ENCODE results near the gene CDK14.

CDK14 gene

DNA sequence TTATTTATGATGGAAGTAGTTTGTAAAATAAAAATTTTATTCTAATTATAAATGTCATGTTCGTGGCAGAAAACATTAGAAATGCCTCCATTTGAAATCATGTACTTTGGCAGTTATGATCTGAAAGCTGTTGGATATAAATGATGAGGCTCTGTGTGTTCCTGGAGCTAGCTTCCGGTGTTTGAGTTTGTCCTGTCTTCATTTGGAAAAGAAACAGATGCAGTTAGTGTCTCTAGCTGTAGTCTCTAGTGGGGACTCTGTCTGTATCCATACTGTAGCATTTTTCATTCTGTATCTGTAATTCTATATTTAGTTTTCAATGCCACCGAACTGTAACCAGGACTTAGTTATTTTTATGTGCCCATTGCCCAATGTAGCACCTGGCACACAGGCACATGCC, 471.1 kb downstream of the CDK14 start:
- Histone ChIP-seq H3K36me3 (ENCODE audit: insufficient read depth, low read length) (peaks cover 32% of the 10 kb centered on the region), H3K4me2 (ENCODE audit: low read length) (no peak overlapping the region), H3K9me3 (ENCODE audit: low read length) (0 out of 2 replicates have a peak, but pooled peaks cover under 1% of the 10 kb centered on the region), H4K20me1 (ENCODE audit: insufficient read depth, low read length) (no peaks in the 10 kb centered on the region), H3K9ac (ENCODE audit: low read length) (no peak overlapping the region), H3K9me2 (ENCODE audit: low read depth, low read length) (no peaks in the 10 kb centered on the region), H3K27ac (ENCODE audit: low read depth, low read length, poor library complexity, severe bottlenecking) (no peak overlapping the region), H3F3A (ENCODE audit: insufficient read depth, low read length) (no peaks in the 10 kb centered on the region), H3K79me2 (ENCODE audit: insufficient read depth, low read length) (no peaks in the 10 kb centered on the region), H3K4me1 (ENCODE audit: insufficient read depth, low read length, severe bottlenecking) (peaks cover 8% of the 10 kb centered on the region), H2AFZ (ENCODE audit: low read length) (no peak overlapping the region), H3K4me3 (ENCODE audit: low read depth, low read length, poor library complexity, severe bottlenecking) (no peak overlapping the region), H3K27me3 (ENCODE audit: insufficient read depth, low read length) (no peaks in the 10 kb centered on the region)
- TF ChIP-seq EZH2 (IDR thresholded peaks at IDR 0.05; ENCODE audit: borderline replicate concordance, low read length), result no peak
- TF ChIP-seq, protein P1, sequence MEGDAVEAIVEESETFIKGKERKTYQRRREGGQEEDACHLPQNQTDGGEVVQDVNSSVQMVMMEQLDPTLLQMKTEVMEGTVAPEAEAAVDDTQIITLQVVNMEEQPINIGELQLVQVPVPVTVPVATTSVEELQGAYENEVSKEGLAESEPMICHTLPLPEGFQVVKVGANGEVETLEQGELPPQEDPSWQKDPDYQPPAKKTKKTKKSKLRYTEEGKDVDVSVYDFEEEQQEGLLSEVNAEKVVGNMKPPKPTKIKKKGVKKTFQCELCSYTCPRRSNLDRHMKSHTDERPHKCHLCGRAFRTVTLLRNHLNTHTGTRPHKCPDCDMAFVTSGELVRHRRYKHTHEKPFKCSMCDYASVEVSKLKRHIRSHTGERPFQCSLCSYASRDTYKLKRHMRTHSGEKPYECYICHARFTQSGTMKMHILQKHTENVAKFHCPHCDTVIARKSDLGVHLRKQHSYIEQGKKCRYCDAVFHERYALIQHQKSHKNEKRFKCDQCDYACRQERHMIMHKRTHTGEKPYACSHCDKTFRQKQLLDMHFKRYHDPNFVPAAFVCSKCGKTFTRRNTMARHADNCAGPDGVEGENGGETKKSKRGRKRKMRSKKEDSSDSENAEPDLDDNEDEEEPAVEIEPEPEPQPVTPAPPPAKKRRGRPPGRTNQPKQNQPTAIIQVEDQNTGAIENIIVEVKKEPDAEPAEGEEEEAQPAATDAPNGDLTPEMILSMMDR (IDR thresholded peaks at IDR 0.05; ENCODE audit: low read length), result no peak

- H3K9me2 ChIP-seq (ENCODE audit: low read depth, low read length), result no peaks in the 10 kb centered on the region
- H3K9ac ChIP-seq (ENCODE audit: low read length), result no peak overlapping the region
- TF ChIP-seq, protein P1 (IDR thresholded peaks at IDR 0.05; ENCODE audit: low read length), result no peak
- TF ChIP-seq EZH2 (IDR thresholded peaks at IDR 0.05; ENCODE audit: borderline replicate concordance, low read length), result no peak
Measured at GRCh38 chr7:91068136-91068795, 472.1 kb downstream of the CDK14 start.

DNA sequence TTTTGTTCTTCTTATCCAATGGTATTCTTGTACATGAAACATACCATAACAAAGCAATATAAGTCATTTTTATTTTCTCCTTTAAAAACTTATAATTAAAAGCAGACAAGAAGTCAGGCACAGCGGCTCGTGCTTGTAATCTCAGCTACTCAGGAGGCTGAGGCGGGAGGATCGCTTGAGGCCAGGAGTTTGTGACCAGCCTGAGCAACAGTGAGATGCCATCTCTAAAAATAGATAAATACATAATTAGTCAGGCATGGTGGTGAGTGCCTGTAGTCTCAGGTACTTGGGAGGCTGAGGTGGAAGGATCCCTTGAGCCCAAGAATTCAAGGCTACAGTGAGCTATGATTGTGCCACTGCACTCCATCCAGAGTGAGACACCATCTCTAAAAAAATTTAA, 473.0 kb downstream of the CDK14 start:
- Histone ChIP-seq H4K20me1 (ENCODE audit: insufficient read depth, low read length) (no peaks in the 10 kb centered on the region), H2AFZ (ENCODE audit: low read length) (no peak overlapping the region), H3K9me2 (ENCODE audit: low read depth, low read length) (no peaks in the 10 kb centered on the region), H3K79me2 (ENCODE audit: insufficient read depth, low read length) (no peaks in the 10 kb centered on the region), H3K4me3 (ENCODE audit: low read depth, low read length, poor library complexity, severe bottlenecking) (no peak overlapping the region), H3F3A (ENCODE audit: insufficient read depth, low read length) (no peaks in the 10 kb centered on the region), H3K9ac (ENCODE audit: low read length) (no peak overlapping the region), H3K4me1 (ENCODE audit: insufficient read depth, low read length, severe bottlenecking) (peaks cover 8% of the 10 kb centered on the region), H3K27me3 (ENCODE audit: insufficient read depth, low read length) (no peaks in the 10 kb centered on the region), H3K27ac (ENCODE audit: low read depth, low read length, poor library complexity, severe bottlenecking) (no peak overlapping the region), H3K36me3 (ENCODE audit: insufficient read depth, low read length) (peaks cover 36% of the 10 kb centered on the region), H3K4me2 (ENCODE audit: low read length) (no peak overlapping the region), H3K9me3 (ENCODE audit: low read length) (0 out of 2 replicates have a peak, but pooled peaks cover 2% of the 10 kb centered on the region)
- no peak for TF ChIP-seq EZH2 (IDR thresholded peaks at IDR 0.05; ENCODE audit: borderline replicate concordance, low read length)
- TF ChIP-seq, protein P1 (IDR thresholded peaks at IDR 0.05; ENCODE audit: low read length), result no peak

More at GRCh38 chr7:91068136-91068795, 472.1 kb downstream of the CDK14 start:
- H3K4me1 ChIP-seq (ENCODE audit: insufficient read depth, low read length, severe bottlenecking), result peaks cover 8% of the 10 kb centered on the region
- H3K4me2 ChIP-seq (ENCODE audit: low read length), result no peak overlapping the region
- H3K36me3 ChIP-seq (ENCODE audit: insufficient read depth, low read length), result peaks cover 36% of the 10 kb centered on the region
- no peaks in the 10 kb centered on the region for H3K79me2 ChIP-seq (ENCODE audit: insufficient read depth, low read length)
- H3K9me3 ChIP-seq (ENCODE audit: low read length), result 0 out of 2 replicates have a peak, but pooled peaks cover 2% of the 10 kb centered on the region
- no peaks in the 10 kb centered on the region for H3F3A ChIP-seq (ENCODE audit: insufficient read depth, low read length)
- H3K27ac ChIP-seq (ENCODE audit: low read depth, low read length, poor library complexity, severe bottlenecking), result no peak overlapping the region
- H2AFZ ChIP-seq (ENCODE audit: low read length), result no peak overlapping the region
- H4K20me1 ChIP-seq (ENCODE audit: insufficient read depth, low read length), result no peaks in the 10 kb centered on the region
- H3K27me3 ChIP-seq (ENCODE audit: insufficient read depth, low read length), result no peaks in the 10 kb centered on the region
- no peak overlapping the region for H3K4me3 ChIP-seq (ENCODE audit: low read depth, low read length, poor library complexity, severe bottlenecking)
